GM11168 (cell line): Measurements from ENCODE around the gene HABP4.
"Not testable (repeated sequence)": the region's sequence is repeated elsewhere in the genome, so short reads cannot be mapped to it uniquely, and the experiment has no call there.

Experiments used
- in situ Hi-C: fragments of 300-500 bp; cut with MboI; formaldehyde crosslinking; loops from one replicate; pipeline ENCODE4 v1.12.0; 2022; ENCODE audit warnings: low sequenced_read_pairs; ENCODE audit not compliant: unreplicated experiment

Gene HABP4

DNA sequence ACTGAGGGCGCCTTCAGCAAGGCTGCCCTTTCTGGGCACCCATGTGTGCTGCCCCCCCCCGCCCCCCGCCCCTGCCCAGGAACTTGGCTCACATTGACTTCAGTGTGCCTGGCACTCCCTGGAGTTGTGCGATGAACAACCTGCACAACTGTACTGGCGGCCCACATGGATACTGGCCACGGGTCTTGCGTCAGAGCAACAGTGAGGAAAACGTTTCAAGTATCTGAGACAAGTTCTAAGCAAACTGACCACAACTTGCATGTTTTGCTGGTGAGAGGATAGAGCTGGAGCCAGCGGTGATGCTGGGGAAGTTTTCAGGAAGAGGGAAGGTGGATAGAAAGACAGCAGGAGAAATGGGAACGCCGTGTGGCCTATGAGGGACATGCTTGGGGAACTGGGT lies 45.4 kb downstream of the HABP4 start:
- in situ Hi-C loops: no loop called here

GRCh38 chr9:96496368-96497116 lies 46.6 kb downstream of the HABP4 start:
- in situ Hi-C loops: no loop called here

DNA sequence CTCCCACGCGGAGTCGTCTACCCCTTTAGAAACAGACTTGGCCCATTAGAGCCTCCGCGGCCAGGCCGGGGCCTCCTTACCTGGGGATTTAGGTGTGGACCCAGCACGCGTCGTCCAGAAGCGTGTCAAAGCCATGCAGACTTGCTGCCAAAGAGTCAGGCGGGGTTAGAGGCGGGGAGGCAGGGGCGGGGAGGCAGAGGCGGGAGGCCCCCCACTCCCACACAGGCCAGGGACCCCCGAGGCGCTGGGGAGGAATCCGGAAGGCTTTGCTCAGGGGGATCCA lies 47.1 kb downstream of the HABP4 start:
- in situ Hi-C loops: no loop called here

DNA sequence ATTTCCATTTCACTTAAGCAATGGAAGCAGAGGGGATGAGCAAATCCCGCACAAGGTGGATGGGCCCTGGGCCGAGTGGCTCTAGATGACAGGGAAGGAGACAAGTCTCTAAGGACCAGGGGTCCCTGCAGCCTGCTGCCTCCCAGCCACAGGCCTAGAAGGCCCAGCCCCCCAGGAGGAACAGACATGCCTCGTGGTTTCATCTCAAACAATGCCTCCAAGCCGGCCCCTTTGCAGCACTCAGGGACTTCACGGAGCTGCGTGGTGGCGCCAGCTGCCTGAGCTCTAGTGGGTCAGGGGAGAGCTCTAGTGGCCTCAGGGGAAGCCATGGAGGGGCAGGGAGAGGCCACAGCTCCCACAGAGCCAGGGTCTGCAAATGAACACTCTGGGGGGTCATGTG lies 48.8 kb downstream of the HABP4 start:
- in situ Hi-C loops: no loop called here

GRCh38 chr9:96499257-96499656 lies 49.3 kb downstream of the HABP4 start:
- in situ Hi-C loops: no loop called here

DNA sequence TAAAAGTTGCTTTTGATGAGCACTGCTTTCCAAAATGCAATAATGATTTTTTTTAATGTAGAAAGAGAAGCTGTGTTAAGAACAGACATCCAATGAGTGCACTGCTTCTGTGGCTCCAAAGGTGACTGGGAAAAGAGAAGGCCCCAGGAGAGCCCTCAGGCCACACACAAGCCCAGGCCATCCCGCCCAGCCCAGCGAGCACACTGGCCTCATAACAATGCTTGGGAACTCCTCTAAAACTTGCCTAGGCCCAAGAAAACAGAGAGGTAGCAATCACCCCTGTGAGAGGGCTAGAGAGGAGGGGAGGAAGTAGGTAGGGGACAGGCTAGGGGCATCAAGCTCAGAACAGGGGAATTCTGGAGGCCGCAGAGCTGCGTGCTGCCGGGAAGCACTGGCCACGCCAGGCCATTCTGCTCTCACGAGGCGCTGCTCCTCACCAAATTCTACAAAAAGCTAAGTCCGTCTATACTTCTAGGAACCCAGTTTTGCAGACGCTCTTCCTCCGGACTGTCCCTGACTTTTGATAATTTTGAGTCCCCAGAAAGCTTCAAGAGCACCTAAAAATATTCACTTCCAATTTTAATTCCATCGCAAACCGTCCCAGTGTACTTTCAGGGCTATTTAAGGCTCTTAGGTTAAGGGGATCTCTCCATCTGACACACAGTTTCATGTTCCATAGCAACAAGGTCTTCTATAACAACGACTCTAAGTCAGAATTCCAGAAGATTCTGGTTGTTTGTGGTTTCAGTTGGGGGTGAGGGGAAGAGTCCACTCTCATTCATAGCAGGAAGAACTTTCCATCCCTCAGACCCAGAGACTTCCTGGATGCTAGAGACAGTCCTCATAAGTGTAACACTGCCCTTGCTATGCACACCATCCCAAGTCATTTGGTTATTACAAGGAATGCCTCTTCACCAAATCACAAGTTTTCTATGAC lies 51.0 kb downstream of the HABP4 start:
- in situ Hi-C loops: no loop called here

DNA sequence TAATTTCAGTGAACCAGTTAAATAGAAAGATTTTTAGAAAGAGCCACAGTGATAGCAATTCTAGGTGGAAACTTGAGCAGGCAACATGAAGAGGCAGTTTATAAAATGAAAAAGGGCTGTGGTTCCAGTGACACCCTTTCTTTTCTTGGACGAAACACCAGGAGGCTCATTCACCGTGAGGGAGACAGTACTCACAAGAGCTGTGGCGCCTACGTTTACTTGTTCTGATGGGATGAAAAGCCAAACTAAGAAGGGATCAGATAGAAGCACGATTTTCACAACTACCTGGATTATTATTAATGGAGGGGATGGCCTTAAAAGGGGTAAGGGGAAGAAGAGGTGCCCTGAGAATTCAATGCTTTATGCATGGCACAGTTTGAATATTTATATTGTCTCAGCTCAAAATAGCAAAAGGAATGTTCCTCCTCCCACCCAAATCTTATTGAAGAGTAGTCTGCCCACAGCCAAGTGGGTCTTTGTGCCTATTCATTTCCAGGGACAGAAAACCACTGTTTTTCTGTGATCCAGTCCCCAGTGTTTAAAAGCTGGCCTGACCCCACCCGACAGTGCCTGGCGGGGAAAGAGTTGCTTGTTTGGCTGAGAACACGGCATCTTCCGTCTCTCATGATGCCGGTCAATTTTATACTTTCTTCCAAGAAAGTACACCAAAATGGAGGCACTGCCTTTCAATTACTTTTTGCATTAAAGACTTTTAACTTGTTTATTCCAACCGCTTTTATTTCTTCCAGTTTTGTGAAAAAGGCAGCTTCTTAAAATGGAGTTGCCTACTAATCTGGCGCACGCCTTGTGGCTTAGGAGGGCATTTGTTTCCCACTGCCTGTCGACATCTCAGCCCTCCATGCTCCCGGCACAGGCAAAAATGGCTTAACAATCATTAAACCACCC lies 51.9 kb downstream of the HABP4 start:
- in situ Hi-C loops: no loop called here

GRCh38 chr9:96502539-96503373 lies 52.8 kb downstream of the HABP4 start:
- in situ Hi-C loops: no loop called here

GRCh38 chr9:96503374-96503748 lies 53.4 kb downstream of the HABP4 start:
- in situ Hi-C loops: not testable (repeated sequence)

DNA sequence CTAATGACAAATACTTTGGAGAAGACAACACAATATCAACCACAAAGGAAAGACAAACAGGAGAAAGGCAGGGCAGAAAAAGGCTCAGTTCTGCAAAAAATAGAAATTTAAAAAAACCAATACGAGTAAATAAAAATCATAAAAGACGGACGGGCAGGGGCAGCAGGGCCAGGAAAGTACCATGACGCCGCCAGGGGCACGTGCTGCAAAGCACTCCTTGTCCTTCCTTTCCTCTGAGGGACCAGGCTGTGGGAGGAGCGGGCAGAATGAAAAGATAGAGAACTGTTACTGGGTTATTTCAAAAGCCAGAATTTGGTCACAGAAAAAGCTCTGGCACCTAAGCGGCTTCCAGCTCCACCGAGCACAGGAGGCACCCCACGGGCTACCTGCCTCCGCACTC lies 53.9 kb downstream of the HABP4 start:
- in situ Hi-C loops: no loop called here

DNA sequence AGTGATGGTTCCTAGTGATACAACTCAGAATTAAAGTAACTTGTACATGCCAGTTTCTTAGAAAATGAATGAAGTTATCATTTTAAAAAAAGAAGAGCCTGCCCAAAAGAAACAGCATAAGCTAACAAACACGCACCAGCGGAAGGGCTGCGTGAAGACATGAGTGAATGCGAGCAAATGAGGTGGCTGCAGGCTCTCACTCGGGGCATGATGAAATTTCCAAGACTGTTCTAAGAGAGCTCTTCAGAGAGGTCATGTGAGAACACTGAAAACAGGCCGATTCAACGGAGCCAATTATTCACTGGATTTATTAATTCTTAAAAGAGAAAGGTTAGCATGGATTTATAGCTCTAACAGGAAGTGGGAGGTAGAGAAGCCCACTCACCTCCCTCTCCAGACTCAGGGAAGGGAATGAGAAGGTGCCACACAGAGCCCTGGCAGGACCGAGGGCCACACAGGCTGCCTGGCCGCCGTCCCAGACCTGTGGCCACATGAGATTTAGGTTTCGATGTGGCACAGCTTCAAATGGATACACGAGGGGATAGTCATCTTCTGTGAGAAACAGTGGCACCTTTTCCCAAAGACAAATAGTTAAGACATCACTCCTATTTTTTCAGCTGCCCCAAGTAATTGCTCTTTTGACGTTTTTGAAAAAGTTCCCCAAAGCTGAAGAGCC lies 55.5 kb downstream of the HABP4 start:
- in situ Hi-C loops: no loop called here

- in situ Hi-C loops: no loop called here
Measured at GRCh38 chr9:96508227-96508940, 58.4 kb downstream of the HABP4 start.

- in situ Hi-C loops: no loop called here
Measured at GRCh38 chr9:96509026-96509425, 59.1 kb downstream of the HABP4 start.

GRCh38 chr9:96509848-96510247 lies 59.9 kb downstream of the HABP4 start:
- in situ Hi-C loops: no loop called here

- in situ Hi-C loops: no loop called here
Measured at GRCh38 chr9:96510258-96510657, 60.3 kb downstream of the HABP4 start.

- in situ Hi-C loops: no loop called here
Measured at GRCh38 chr9:96512240-96512639, 62.3 kb downstream of the HABP4 start.

DNA sequence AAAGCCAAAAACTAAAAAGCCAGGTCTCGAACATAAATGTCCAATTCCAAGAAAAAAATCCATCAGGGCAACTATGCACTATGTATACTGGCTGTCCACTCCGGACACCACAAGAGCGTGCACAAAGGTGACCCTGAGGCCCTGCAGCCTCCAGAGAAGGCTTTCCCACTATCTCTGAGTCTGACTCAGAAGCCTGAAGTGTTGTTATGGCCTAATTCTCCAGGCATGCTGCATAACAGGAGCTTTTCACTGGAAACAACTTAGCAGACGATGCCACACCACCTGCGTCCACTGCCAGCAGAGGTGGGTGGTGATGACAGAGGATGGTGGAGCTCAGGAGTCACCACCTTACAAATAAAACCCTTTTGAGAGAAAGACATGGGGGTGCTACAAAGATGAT lies 63.7 kb downstream of the HABP4 start:
- in situ Hi-C loops: no loop called here

- in situ Hi-C loops: no loop called here
Measured at GRCh38 chr9:96514108-96514799, 64.3 kb downstream of the HABP4 start.
